Transverse colon (tissue), 4 donors: ENCODE measurements around the gene C1orf21. TPM values are rescaled to one million over a fixed set of nuclear protein-coding genes. Genes with fewer than 3 reads are reported as not detected.

Experiments
- DNase-seq: peaks from one replicate; pipeline ENCODE4 v3.0.0-alpha.2; 2019
- H3K27ac ChIP-seq, 4 donors: fragments of 200-600 bp; sonication (generic); 2 replicates each; pipeline ENCODE4 v1.5.1; 2016 to 2018; ENCODE audit warnings: inconsistent platforms in 4 of 4
- H3K27me3 ChIP-seq: fragments of 200-600 bp; sonication (generic); 2 replicates; pipeline ENCODE4 v1.5.1; 2017; ENCODE audit warnings: inconsistent platforms
- H3K36me3 ChIP-seq, 4 donors: fragments of 200-600 bp; sonication (generic); 2 replicates each; pipeline ENCODE4 v1.5.1; 2017 to 2019; ENCODE audit warnings: inconsistent platforms in 4 of 4
- H3K4me1 ChIP-seq, 4 donors: fragments of 200-600 bp; sonication (generic); 2 replicates each; pipeline ENCODE4 v1.5.1; 2017 to 2020; ENCODE audit warnings: inconsistent platforms in 4 of 4
- H3K4me3 ChIP-seq, 4 donors: fragments of 200-600 bp; sonication (generic); 1 replicate in 1 of 4; 2 replicates in 3 of 4; pipeline versions ENCODE4 v1.5.1 to v1.6.1; 2017 to 2019; ENCODE audit warnings: inconsistent platforms in 4 of 4
- H3K9me3 ChIP-seq, 2 donors: fragments of 200-600 bp; sonication (generic); 2 replicates each; pipeline ENCODE4 v1.5.1; 2017 to 2019; ENCODE audit warnings: inconsistent platforms in 2 of 2
- EP300 ChIP-seq: sonication (generic); formaldehyde crosslinking; IDR thresholded peaks from one replicate; pipeline ENCODE4 v1.6.1; 2017; ENCODE audit warnings: antibody characterized with exemption, low read depth
- POLR2A ChIP-seq: fragments of 450-650 bp; IDR thresholded peaks from one replicate; pipeline ENCODE4 v1.6.1; 2016; ENCODE audit warnings: antibody characterized with exemption, mild to moderate bottlenecking, moderate library complexity
- POLR2AphosphoS5 ChIP-seq, 3 donors: sonication (generic); formaldehyde crosslinking; IDR thresholded peaks; one replicate each; pipeline ENCODE4 v1.6.1; 2016; ENCODE audit warnings: antibody characterized with exemption in 3 of 3
- WGBS, 2 donors: methylation state at CpG; one replicate each; pipeline ENCODE4 v1.1.5; 2018; ENCODE audit warnings: low coverage in 1 of 2; 5-methylcytosine and 5-hydroxymethylcytosine counted together
- in situ Hi-C, 4 donors: fragments of 200-750 bp; cut with MboI; loops; one replicate each; pipeline versions ENCODE4 v1.15.0 to v1.15.1; 2017; ENCODE audit warnings: low sequenced_read_pairs in 3 of 4, low pct_ligation_motif_present in 1 of 4, low pct_unique_long_range_greater_than_20kb in 1 of 4
- intact Hi-C: fragments of 100-400 bp; cut with DNase I; formaldehyde crosslinking; loops from one replicate; pipeline ENCODE4 v1.15.1; 2023; ENCODE audit warnings: low total_unique reads
- total RNA-seq, 4 donors: library from RNA; depleted of rRNA; stranded (reverse); fragments of >200 nt; gene quantifications; one replicate each; pipeline ENCODE4 v1.1.0, GENCODE V29; 2016
- TF ChIP-seq, protein P1 (sequence below), 5 experiments: fragments of 200-600 bp in 3 of 5; fragments of 450-650 bp in 2 of 5; sonication (generic) in 3 of 5; IDR thresholded peaks; 1 replicate in 2 of 5; 2 replicates in 3 of 5; pipeline ENCODE4 v1.5.1; 2016 to 2017; ENCODE audit warnings: antibody characterized with exemption in 5 of 5, inconsistent platforms in 3 of 5, mild to moderate bottlenecking in 2 of 5, moderate library complexity in 1 of 5

C1orf21 gene
- total RNA-seq, 4 donors from 2014 or later, result 38.4 to 70.0 (median 62.4) TPM

GRCh38 chr1:184403961-184404726 lies 17.3 kb downstream of the C1orf21 start:
- TF ChIP-seq POLR2A (no peak), EP300 (no peak), POLR2AphosphoS5 (IDR thresholded peaks at IDR 0.05) (no peak)
- TF ChIP-seq, protein P1, sequence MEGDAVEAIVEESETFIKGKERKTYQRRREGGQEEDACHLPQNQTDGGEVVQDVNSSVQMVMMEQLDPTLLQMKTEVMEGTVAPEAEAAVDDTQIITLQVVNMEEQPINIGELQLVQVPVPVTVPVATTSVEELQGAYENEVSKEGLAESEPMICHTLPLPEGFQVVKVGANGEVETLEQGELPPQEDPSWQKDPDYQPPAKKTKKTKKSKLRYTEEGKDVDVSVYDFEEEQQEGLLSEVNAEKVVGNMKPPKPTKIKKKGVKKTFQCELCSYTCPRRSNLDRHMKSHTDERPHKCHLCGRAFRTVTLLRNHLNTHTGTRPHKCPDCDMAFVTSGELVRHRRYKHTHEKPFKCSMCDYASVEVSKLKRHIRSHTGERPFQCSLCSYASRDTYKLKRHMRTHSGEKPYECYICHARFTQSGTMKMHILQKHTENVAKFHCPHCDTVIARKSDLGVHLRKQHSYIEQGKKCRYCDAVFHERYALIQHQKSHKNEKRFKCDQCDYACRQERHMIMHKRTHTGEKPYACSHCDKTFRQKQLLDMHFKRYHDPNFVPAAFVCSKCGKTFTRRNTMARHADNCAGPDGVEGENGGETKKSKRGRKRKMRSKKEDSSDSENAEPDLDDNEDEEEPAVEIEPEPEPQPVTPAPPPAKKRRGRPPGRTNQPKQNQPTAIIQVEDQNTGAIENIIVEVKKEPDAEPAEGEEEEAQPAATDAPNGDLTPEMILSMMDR (IDR thresholded peaks at IDR 0.05), result no peak
- in situ Hi-C loops (no loop called here), intact Hi-C loops (no loop called here)
- 94 to 97% methylated on average over 3 of the region's 3 CpGs for WGBS, 2 donors
- H3K27me3 ChIP-seq, result no peaks in the 10 kb centered on the region
- H3K27ac ChIP-seq, result no peak overlapping the region
- no peak overlapping the region for H3K4me3 ChIP-seq
- no peaks in the 10 kb centered on the region for H3K36me3 ChIP-seq
- DNase-seq, result no peak
- peaks cover 4 to 50% (median 16%) of the 10 kb centered on the region in 4 donors for H3K4me1 ChIP-seq
- H3K9me3 ChIP-seq, result no peaks in the 10 kb centered on the region

DNA sequence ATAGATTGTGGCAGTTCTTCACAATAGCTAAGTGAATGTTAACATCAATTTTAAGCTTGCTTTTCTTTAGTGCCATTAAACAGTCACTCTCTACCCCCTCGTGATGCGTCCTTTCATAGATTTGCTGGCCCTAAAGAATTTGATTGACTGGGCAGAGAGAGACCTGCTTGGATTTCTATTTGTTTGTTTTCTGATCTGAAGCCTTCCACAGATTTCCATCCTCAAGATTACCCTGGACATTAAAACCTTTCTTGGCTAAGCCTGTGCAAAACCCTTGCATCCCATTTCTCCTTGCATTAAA lies 17.8 kb downstream of the C1orf21 start:
- peaks cover 4 to 55% (median 17%) of the 10 kb centered on the region in 4 donors for H3K4me1 ChIP-seq
- no peaks in the 10 kb centered on the region for H3K27me3 ChIP-seq
- in situ Hi-C loops (no loop called here), intact Hi-C loops (no loop called here)
- H3K4me3 ChIP-seq, result no peak overlapping the region
- no peaks in the 10 kb centered on the region for H3K36me3 ChIP-seq
- no peaks in the 10 kb centered on the region for H3K9me3 ChIP-seq
- WGBS, 2 donors, result 80 to 87% methylated on average over 2 of the region's 2 CpGs
- no peak overlapping the region for H3K27ac ChIP-seq
- no peak for DNase-seq
- TF ChIP-seq EP300, result no peak
- no peak for TF ChIP-seq POLR2AphosphoS5 (IDR thresholded peaks at IDR 0.05)
- TF ChIP-seq POLR2A, result no peak
- TF ChIP-seq, protein P1 (IDR thresholded peaks at IDR 0.05), result no peak

- Histone ChIP-seq H3K9me3 (no peaks in the 10 kb centered on the region), H3K27me3 (no peaks in the 10 kb centered on the region), H3K4me1 (peaks cover 4 to 58% (median 17%) of the 10 kb centered on the region in 4 donors), H3K27ac (peak overlapping the region in 1 of 4 donors; percentile 4), H3K36me3 (no peaks in the 10 kb centered on the region), H3K4me3 (no peak overlapping the region)
- TF ChIP-seq POLR2A, result no peak
- no peak for TF ChIP-seq POLR2AphosphoS5 (IDR thresholded peaks at IDR 0.05)
- TF ChIP-seq, protein P1 (IDR thresholded peaks at IDR 0.05), result no peak
- TF ChIP-seq EP300, result no peak
- DNase-seq, result no peak
- WGBS, 2 donors, result 45 to 67% methylated on average over 1 to 4 of the region's 4 CpGs
- in situ Hi-C loops (no loop called here), intact Hi-C loops (no loop called here)
These were observed 18.4 kb downstream of the C1orf21 start for GRCh38 chr1:184405094-184405800.

GRCh38 chr1:184405801-184406142 lies 18.9 kb downstream of the C1orf21 start:
- H3K27ac ChIP-seq, result no peak overlapping the region
- in situ Hi-C loops, result no loop called here
- H3K27me3 ChIP-seq, result no peaks in the 10 kb centered on the region
- no peak for TF ChIP-seq POLR2A
- TF ChIP-seq EP300, result no peak
- TF ChIP-seq, protein P1 (IDR thresholded peaks at IDR 0.05), result no peak
- no peak for TF ChIP-seq POLR2AphosphoS5 (IDR thresholded peaks at IDR 0.05)
- H3K36me3 ChIP-seq, result no peaks in the 10 kb centered on the region
- DNase-seq, result no peak
- 34 to 50% methylated on average over 1 of the region's 1 CpG for WGBS, 2 donors
- H3K4me3 ChIP-seq, result no peak overlapping the region
- intact Hi-C loops, result no loop called here
- H3K4me1 ChIP-seq, result peaks cover 4 to 55% (median 17%) of the 10 kb centered on the region in 4 donors
- H3K9me3 ChIP-seq, result no peaks in the 10 kb centered on the region
